Measurements from ENCODE around the gene HOXD13. TPM values are rescaled to one million over a fixed set of nuclear protein-coding genes. Genes with fewer than 3 reads are reported as not detected.

The HOXD13 gene
- total RNA-seq, 2 experiments from 2014 or later = not detected

DNA sequence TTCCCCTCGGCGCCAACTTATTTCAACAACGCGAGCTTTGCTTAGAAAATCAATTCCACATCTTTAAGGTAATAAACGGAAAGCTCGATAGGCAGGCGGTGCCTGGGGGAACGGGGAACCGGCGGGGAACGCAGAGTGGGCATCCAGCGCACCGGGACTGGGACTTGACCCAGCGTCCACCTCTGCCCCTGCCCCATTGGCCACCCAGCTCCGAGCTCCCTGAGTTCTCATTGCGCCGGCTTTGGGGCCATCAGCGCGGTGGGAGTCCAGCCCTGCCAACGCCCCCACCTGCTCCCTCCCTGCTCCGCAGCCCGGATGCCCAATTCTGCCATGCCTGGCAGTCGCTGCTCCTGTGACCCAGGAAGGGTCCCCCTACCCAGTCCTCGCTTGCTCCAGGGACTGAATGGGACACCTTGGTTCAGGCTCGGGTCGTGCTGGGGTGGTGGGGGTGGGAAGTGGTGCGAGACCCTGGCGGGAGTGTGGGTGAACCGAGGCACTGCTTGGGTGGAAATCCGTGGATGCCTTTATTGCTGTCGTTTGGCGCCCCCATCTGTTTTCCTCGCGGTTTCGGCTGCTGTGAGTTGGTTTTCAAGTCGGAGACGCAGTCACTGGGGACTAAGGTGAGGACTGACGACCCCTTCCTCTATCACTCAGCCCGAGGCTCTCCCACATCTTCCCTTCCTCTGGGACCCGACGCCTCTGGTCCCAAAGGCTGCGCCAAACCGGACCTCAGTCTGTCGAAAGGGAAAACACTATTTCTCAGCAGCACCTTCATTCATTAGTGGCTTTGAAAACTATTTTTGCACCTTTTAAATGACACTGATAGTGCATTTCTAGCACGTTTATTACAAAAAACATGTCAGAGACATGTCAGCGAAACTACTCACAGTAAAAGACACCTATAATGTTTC, 6.4 kb upstream of the HOXD13 start:
- TF ChIP-seq EZH2phosphoT487 (IDR thresholded peaks at IDR 0.05; ENCODE audit: borderline replicate concordance, low read depth, low read length) = no peak
- TF ChIP-seq, protein P1, sequence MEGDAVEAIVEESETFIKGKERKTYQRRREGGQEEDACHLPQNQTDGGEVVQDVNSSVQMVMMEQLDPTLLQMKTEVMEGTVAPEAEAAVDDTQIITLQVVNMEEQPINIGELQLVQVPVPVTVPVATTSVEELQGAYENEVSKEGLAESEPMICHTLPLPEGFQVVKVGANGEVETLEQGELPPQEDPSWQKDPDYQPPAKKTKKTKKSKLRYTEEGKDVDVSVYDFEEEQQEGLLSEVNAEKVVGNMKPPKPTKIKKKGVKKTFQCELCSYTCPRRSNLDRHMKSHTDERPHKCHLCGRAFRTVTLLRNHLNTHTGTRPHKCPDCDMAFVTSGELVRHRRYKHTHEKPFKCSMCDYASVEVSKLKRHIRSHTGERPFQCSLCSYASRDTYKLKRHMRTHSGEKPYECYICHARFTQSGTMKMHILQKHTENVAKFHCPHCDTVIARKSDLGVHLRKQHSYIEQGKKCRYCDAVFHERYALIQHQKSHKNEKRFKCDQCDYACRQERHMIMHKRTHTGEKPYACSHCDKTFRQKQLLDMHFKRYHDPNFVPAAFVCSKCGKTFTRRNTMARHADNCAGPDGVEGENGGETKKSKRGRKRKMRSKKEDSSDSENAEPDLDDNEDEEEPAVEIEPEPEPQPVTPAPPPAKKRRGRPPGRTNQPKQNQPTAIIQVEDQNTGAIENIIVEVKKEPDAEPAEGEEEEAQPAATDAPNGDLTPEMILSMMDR (conservative IDR thresholded peaks at IDR 0.05; ENCODE audit: low read length) = peak; percentile 45; the same call in 1 of the 2 replicates
- no peaks in the 10 kb centered on the region for H3K4me1 ChIP-seq (ENCODE audit: insufficient read depth, low read length, poor library complexity, severe bottlenecking)
- H3K9me3 ChIP-seq (ENCODE audit: low read length) = no peaks in the 10 kb centered on the region
- DNase-seq (ENCODE audit: low spot score) = no peak
- no peaks in the 10 kb centered on the region for H4K20me1 ChIP-seq (ENCODE audit: insufficient read depth, low read length)
- BruUV-seq (replicated peaks) = no TSS peak
- POLR2A ChIA-PET = no interaction called here
- intact Hi-C loops (cut with micrococcal nuclease; ENCODE audit: unreplicated experiment) = no loop called here
- no peaks in the 10 kb centered on the region for H3K9me2 ChIP-seq (ENCODE audit: insufficient read depth, low read length)
- H3K79me2 ChIP-seq (ENCODE audit: insufficient read depth, low read depth, low read length) = no peaks in the 10 kb centered on the region
- H3K4me2 ChIP-seq (ENCODE audit: low read length) = no peak overlapping the region
- CTCF ChIA-PET (ENCODE audit: unreplicated experiment) = interaction anchor here (0.6 to 0.9 kb wide), 2 partner anchors 12 to 1590 kb away, joined by 3 read pairs; no protein-coding TSS in a partner anchor
- H3K36me3 ChIP-seq (ENCODE audit: insufficient read depth, low read length) = no peaks in the 10 kb centered on the region
- no peak overlapping the region for H3K27ac ChIP-seq (ENCODE audit: low read depth, low read length, poor library complexity, severe bottlenecking)
- H3K4me3 ChIP-seq (ENCODE audit: low read depth, low read length, poor library complexity, severe bottlenecking) = no peak overlapping the region
- H2AFZ ChIP-seq (ENCODE audit: low read length) = no peak overlapping the region

DNA sequence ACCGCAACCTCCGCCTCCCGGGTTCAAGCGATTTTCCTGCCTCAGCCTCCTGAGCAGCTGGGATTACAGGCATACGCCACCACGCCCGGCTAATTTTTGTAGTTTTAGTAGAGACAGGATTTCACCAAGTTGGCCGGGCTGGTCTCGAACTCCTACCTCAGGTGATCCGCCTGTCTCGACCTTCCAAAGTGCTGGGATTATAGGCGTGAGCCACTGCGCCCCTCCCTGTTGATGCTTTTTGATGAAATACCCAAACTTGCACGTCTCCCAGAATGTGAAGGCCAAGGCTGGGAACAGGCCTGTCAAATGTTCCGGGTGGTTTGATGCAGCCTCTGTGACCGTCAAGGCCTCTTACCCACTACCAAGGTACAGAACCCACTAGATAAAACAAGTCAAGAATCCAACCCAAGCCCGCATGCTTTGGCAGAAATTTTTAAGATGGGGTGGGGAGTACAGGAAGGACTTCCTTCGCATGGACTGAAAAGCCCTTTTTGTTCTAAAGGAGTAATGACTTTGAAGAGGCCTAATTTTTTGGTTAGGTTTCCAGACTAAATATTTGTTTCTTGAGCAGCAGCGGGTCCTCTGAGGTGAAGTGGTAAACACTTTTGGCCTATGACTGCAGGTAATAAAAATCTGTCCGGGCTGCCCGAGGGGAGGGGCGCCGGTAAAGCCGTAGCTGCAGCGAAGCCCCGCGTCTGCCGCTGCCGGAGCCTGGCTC, 5.0 kb upstream of the HOXD13 start:
- no peak for TF ChIP-seq EZH2phosphoT487 (IDR thresholded peaks at IDR 0.05; ENCODE audit: borderline replicate concordance, low read depth, low read length)
- TF ChIP-seq, protein P1 (conservative IDR thresholded peaks at IDR 0.05; ENCODE audit: low read length) = no peak
- ChIA-PET POLR2A (no interaction called here), CTCF (ENCODE audit: unreplicated experiment) (no interaction called here)
- no peaks in the 10 kb centered on the region for H4K20me1 ChIP-seq (ENCODE audit: insufficient read depth, low read length)
- H3K79me2 ChIP-seq (ENCODE audit: insufficient read depth, low read depth, low read length) = no peaks in the 10 kb centered on the region
- H3K9me2 ChIP-seq (ENCODE audit: insufficient read depth, low read length) = no peaks in the 10 kb centered on the region
- H3K27ac ChIP-seq (ENCODE audit: low read depth, low read length, poor library complexity, severe bottlenecking) = no peak overlapping the region
- H3K4me3 ChIP-seq (ENCODE audit: low read depth, low read length, poor library complexity, severe bottlenecking) = no peak overlapping the region
- DNase-seq (ENCODE audit: low spot score) = no peak
- BruUV-seq (replicated peaks) = no TSS peak
- no peaks in the 10 kb centered on the region for H3K4me1 ChIP-seq (ENCODE audit: insufficient read depth, low read length, poor library complexity, severe bottlenecking)
- intact Hi-C loops (cut with micrococcal nuclease; ENCODE audit: unreplicated experiment) = no loop called here
- no peaks in the 10 kb centered on the region for H3K9me3 ChIP-seq (ENCODE audit: low read length)
- H3K36me3 ChIP-seq (ENCODE audit: insufficient read depth, low read length) = no peaks in the 10 kb centered on the region
- no peak overlapping the region for H3K4me2 ChIP-seq (ENCODE audit: low read length)
- H2AFZ ChIP-seq (ENCODE audit: low read length) = no peak overlapping the region
